T-cell (primary cell): ENCODE data around the gene SOD2. TPM values are rescaled to one million over a fixed set of nuclear protein-coding genes. Genes with fewer than 3 reads are reported as not detected.

Experiments used
- ATAC-seq, 4 experiments: fragments of 200-7000 bp in 3 of 4; fragments of 150-1000 bp in 1 of 4; cut with Tn5 transposase; replicated peaks in 1 of 4; 1 replicate in 3 of 4; 2 replicates in 1 of 4; pipeline ENCODE4 v1.10.0; 2021; ENCODE audit warnings: moderate library complexity in 3 of 4, mild to moderate bottlenecking in 2 of 4, moderate number of reproducible peaks in 1 of 4
- CTCF ChIA-PET, 2 donors: fragments of 300-600 bp; sonication (Branson Sonifier 250); formaldehyde crosslinking; loops; one replicate each; lab custom pipeline; 2022; ENCODE audit warnings: antibody characterized with exemption in 2 of 2; lab: Charles Lee
- POLR2A ChIA-PET, 2 donors: fragments of 300-600 bp; sonication (Branson Sonifier 250); formaldehyde crosslinking; loops; one replicate each; lab custom pipeline; 2022; ENCODE audit warnings: antibody characterized with exemption in 2 of 2; lab: Charles Lee
- DNase-seq, 35 experiments: peaks; one replicate each; pipeline versions ENCODE4 v3.0.0 to v3.0.0-alpha.2; 2013 to 2023
- H3K27ac ChIP-seq: one replicate; pipeline ENCODE4 v1.5.1; 2013; ENCODE audit warnings: low read length
- H3K27me3 ChIP-seq, 2 experiments: replicated peaks in 1 of 2; 1 replicate in 1 of 2; 2 replicates in 1 of 2; pipeline versions ENCODE4 v1.6.1 to v1.7.0; 2013; ENCODE audit warnings: low read length in 1 of 2, mixed read lengths in 1 of 2; ENCODE audit not compliant: control insufficient read depth in 2 of 2, insufficient read depth in 2 of 2; ENCODE audit errors: extremely low read depth in 1 of 2
- H3K36me3 ChIP-seq, 2 donors: 1 replicate in 1 of 2; 2 replicates in 1 of 2; pipeline versions ENCODE4 v1.6.1 to v1.7.0; 2013; ENCODE audit warnings: low read length in 1 of 2; ENCODE audit not compliant: control insufficient read depth in 2 of 2, insufficient read depth in 1 of 2; ENCODE audit errors: extremely low read depth in 1 of 2
- H3K4me1 ChIP-seq, 2 experiments: 1 replicate in 1 of 2; 2 replicates in 1 of 2; pipeline versions ENCODE4 v1.6.1 to v1.7.0; 2013; ENCODE audit warnings: low read length in 2 of 2, mixed read lengths in 1 of 2; ENCODE audit not compliant: insufficient read depth in 2 of 2, control insufficient read depth in 1 of 2; ENCODE audit errors: extremely low read depth in 1 of 2
- H3K4me3 ChIP-seq, 2 donors: 1 replicate in 1 of 2; 2 replicates in 1 of 2; pipeline versions ENCODE4 v1.5.1 to v1.7.0; 2013; ENCODE audit warnings: mild to moderate bottlenecking in 2 of 2, low read length in 1 of 2, moderate library complexity in 1 of 2; ENCODE audit not compliant: control insufficient read depth in 1 of 2; ENCODE audit errors: extremely low read depth in 1 of 2
- H3K9me3 ChIP-seq: 2 replicates; pipeline ENCODE4 v1.7.0; 2013
- H3K27ac Mint-ChIP-seq, 2 donors: one replicate each; pipeline ENCODE4 v1.8.0; 2020 to 2021; ENCODE audit warnings: mild to moderate bottlenecking in 2 of 2, mixed read lengths in 2 of 2
- H3K27me3 Mint-ChIP-seq, 2 donors: one replicate each; pipeline ENCODE4 v1.8.0; 2021 to 2022; ENCODE audit warnings: mixed read lengths in 2 of 2
- H3K36me3 Mint-ChIP-seq: one replicate; pipeline ENCODE4 v1.8.0; 2021; ENCODE audit warnings: mixed read lengths
- H3K4me1 Mint-ChIP-seq, 3 donors: one replicate each; pipeline ENCODE4 v1.8.0; 2020 to 2022; ENCODE audit warnings: mixed read lengths in 3 of 3, mild to moderate bottlenecking in 1 of 3
- H3K4me3 Mint-ChIP-seq, 3 donors: one replicate each; pipeline ENCODE4 v1.8.0; 2020 to 2022; ENCODE audit warnings: mild to moderate bottlenecking in 3 of 3, mixed read lengths in 3 of 3, moderate library complexity in 3 of 3
- H3K9me3 Mint-ChIP-seq, 3 donors: one replicate each; pipeline ENCODE4 v1.8.0; 2020 to 2022; ENCODE audit warnings: mixed read lengths in 3 of 3
- WGBS: methylation state at CpG from one replicate; pipeline ENCODE4 v1.1.5; 2013; ENCODE audit warnings: missing lambda C conversion rate; ENCODE audit not compliant: insufficient coverage; 5-methylcytosine and 5-hydroxymethylcytosine counted together
- total RNA-seq, 35 experiments: library from RNA in 6 of 35; stranded (reverse) in 6 of 35; fragments of 120-200 nt in 1 of 35; gene quantifications; one replicate each; pipeline versions ENCODE4 v1.2.1 to v1.2.4 and lab custom pipeline; 2013 to 2026

The SOD2 gene
- total RNA-seq, 5 donors from 2014 or later (not counting 1 experiment from before 2014, with no cell fraction given), result 81.2 to 143 (median 112) TPM

DNA sequence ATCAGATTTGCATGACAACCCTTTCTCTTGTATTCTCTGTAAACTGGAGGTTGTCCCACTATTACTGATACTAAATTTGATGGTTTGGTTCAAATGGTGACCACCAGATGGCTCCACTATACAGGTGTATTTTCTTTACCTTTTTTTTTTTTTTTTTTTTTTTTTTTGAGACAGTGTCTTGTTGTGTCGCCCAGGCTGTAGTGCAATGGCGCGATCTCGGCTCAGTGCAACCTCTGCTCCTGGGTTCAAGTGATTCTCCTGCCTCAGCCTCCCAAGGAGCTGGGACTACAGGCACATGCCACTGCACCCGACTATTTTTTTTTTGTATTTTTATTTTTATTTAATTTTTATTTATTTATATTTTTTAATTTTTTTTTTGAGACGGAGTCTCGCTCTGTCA, 27.7 kb upstream of the SOD2 start:
- peak in 29 of 35 experiments; percentile 3 to 84 (median 35) for DNase-seq
- POLR2A ChIA-PET, result no interaction called here
- H3K4me3 Mint-ChIP-seq, result no peak overlapping the region
- no peaks in the 10 kb centered on the region for H3K27me3 ChIP-seq
- H3K9me3 Mint-ChIP-seq, result peaks cover 0 to 9% (median 6%) of the 10 kb centered on the region in 3 donors
- peaks cover 3% of the 10 kb centered on the region for H3K9me3 ChIP-seq
- peaks cover 13% of the 10 kb centered on the region for H3K36me3 Mint-ChIP-seq
- H3K4me3 ChIP-seq, result no peak overlapping the region
- H3K4me1 Mint-ChIP-seq, result peaks cover 19 to 26% (median 24%) of the 10 kb centered on the region in 3 donors
- no peaks in the 10 kb centered on the region for H3K27me3 Mint-ChIP-seq
- H3K27ac Mint-ChIP-seq, result no peak overlapping the region
- 90% methylated on average over 2 of the region's 7 CpGs for WGBS
- no peak overlapping the region for H3K27ac ChIP-seq
- CTCF ChIA-PET, result interaction anchor here (0.6 to 1.7 kb wide), 20 partner anchors 8 to 1714 kb away, joined by 3 to 9 read pairs (median 4); partner anchors contain the start of genes ACAT2 (in 1 of the 2) and TCP1 (in 1 of the 2)
- peaks cover 3 to 6% of the 10 kb centered on the region in 2 experiments for H3K4me1 ChIP-seq
- ATAC-seq, result peak in 3 of 4 experiments; percentile 29 to 79 (median 53)
- H3K36me3 ChIP-seq, result no peaks in the 10 kb centered on the region

DNA sequence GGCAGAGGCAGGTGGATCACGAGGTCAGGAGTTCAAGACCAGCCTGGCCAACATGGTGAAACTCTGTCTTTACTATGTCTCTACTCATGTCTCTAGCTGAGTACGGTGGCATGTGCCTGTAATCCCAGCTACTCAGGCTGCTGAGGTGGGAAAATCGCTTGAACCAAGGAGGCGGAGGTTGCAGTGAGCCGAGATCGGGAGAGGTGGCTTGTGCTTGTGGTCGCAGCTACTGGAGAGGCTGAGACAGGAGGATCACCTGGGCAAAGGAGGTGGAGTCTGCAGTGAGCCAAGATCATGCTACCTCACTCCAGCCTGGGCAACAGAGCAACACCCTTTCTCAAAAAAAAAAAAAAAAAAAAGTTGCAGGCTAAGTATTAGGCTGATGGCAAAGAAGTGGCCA, 26.2 kb upstream of the SOD2 start:
- Mint-ChIP-seq H3K27ac (no peak overlapping the region), H3K27me3 (no peaks in the 10 kb centered on the region), H3K9me3 (peaks cover 0 to 9% (median 6%) of the 10 kb centered on the region in 3 donors), H3K4me3 (no peak overlapping the region), H3K4me1 (peaks cover 13 to 16% (median 13%) of the 10 kb centered on the region in 3 donors), H3K36me3 (peaks cover 13% of the 10 kb centered on the region)
- ChIA-PET POLR2A (interaction anchor here (0.6 to 0.7 kb wide), 3 partner anchors 24 to 248 kb away, joined by 3 to 11 read pairs (median 9); no protein-coding TSS in a partner anchor), CTCF (interaction anchor here (0.5 to 2.1 kb wide), 8 partner anchors 8 to 221 kb away, joined by 3 to 13 read pairs (median 4); partner anchors contain the start of gene WTAP (in 1 of the 2))
- DNase-seq (no peak), ATAC-seq (no peak)
- no peak overlapping the region for H3K4me3 ChIP-seq
- WGBS, result 82% methylated on average over 2 of the region's 7 CpGs
- H3K9me3 ChIP-seq, result peaks cover 3% of the 10 kb centered on the region
- H3K27me3 ChIP-seq, result no peaks in the 10 kb centered on the region
- no peak overlapping the region for H3K27ac ChIP-seq
- no peaks in the 10 kb centered on the region for H3K36me3 ChIP-seq
- peaks cover 0 to 2% of the 10 kb centered on the region in 2 experiments for H3K4me1 ChIP-seq

DNA sequence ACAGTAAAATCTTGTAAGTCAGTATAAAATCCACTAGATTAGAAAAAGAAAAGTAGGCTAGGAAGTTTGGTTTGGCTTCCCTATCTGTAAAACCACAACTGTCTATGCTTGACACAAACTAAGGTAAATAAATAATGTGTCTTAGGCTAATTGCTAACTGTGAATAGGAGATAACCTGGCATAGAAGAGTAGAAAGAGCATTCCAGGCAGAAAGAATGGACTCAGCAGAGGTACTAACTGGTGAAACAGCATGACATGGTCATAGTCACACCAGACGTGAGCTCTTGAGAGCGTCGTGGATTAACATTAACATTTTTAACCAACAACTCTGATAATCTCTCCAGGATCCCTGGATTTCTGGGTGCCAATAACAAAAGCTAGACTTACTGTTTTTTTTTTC, 25.6 kb upstream of the SOD2 start:
- H3K4me1 Mint-ChIP-seq, result peaks cover 10 to 12% (median 11%) of the 10 kb centered on the region in 3 donors
- ChIA-PET CTCF (interaction anchor here (0.5 to 2.1 kb wide), 9 partner anchors 9 to 734 kb away, joined by 3 to 13 read pairs (median 3); partner anchors contain the start of gene WTAP (in 1 of the 2)), POLR2A (no interaction called here)
- H3K4me3 ChIP-seq, result no peak overlapping the region
- DNase-seq (no peak), ATAC-seq (no peak)
- no peaks in the 10 kb centered on the region for H3K36me3 ChIP-seq
- H3K36me3 Mint-ChIP-seq, result peaks cover 11% of the 10 kb centered on the region
- peaks cover 3% of the 10 kb centered on the region for H3K9me3 ChIP-seq
- H3K27ac ChIP-seq, result no peak overlapping the region
- no peak overlapping the region for H3K27ac Mint-ChIP-seq
- H3K27me3 ChIP-seq, result no peaks in the 10 kb centered on the region
- no peak overlapping the region for H3K4me3 Mint-ChIP-seq
- H3K4me1 ChIP-seq, result peaks cover 0 to 2% of the 10 kb centered on the region in 2 experiments
- no peaks in the 10 kb centered on the region for H3K27me3 Mint-ChIP-seq
- WGBS, result 88% methylated on average over 3 of the region's 3 CpGs
- peaks cover 0 to 9% (median 6%) of the 10 kb centered on the region in 3 donors for H3K9me3 Mint-ChIP-seq

DNA sequence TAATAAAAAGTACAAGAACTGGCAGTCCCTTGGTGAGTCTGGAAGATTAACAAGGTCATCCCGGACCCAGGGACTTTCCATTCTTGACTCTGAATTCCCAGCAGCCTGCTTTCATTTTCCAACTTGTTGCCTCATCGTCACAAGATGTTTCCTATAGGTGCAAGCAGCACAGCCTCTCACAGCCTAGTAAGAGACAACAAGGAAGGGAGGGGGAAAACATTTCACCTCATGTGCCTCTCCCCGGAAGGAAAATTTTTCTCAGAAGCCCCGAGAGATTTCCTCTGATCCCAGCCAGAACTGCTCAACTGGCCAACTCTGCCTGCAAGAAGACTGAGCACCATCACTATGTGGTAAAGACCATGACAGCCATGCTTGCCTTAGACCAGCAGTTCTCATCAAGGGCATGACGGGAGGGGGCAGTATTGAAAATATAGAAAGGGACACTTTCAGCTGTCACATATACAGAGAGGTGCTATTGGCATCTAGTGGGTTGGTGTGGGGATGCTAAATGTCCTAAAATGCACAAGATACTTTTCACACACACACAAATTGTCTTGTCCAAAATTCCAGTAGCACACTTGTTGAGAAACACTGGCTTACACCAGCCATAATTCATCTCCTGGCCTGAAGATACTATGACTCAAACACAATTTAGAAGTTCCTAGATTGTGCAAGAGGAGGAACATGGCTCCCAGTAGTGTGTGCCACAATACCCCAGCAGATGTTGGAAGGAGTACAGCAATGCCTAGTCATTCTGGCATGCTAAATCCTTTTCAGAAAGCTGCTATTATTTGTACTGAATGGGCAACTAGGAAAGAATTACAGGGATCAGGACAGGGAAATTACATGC, 23.4 kb upstream of the SOD2 start:
- Mint-ChIP-seq H3K9me3 (no peaks in the 10 kb centered on the region), H3K27me3 (no peaks in the 10 kb centered on the region), H3K27ac (no peak overlapping the region), H3K4me1 (no peaks in the 10 kb centered on the region), H3K4me3 (no peak overlapping the region), H3K36me3 (no peaks in the 10 kb centered on the region)
- no peaks in the 10 kb centered on the region for H3K9me3 ChIP-seq
- DNase-seq (no peak), ATAC-seq (no peak)
- no peak overlapping the region for H3K4me3 ChIP-seq
- ChIA-PET POLR2A (interaction anchor here in 1 of 2 donors (0.6 kb wide), 1 partner anchor 19 kb away, joined by 3 read pairs; no protein-coding TSS in a partner anchor), CTCF (no interaction called here)
- H3K27ac ChIP-seq, result no peak overlapping the region
- H3K4me1 ChIP-seq, result peaks cover 0 to 2% of the 10 kb centered on the region in 2 experiments
- no peaks in the 10 kb centered on the region for H3K27me3 ChIP-seq
- H3K36me3 ChIP-seq, result no peaks in the 10 kb centered on the region
- no CpG with 5 or more reads among the region's 5 CpGs for whole genome bisulfite sequencing

DNA sequence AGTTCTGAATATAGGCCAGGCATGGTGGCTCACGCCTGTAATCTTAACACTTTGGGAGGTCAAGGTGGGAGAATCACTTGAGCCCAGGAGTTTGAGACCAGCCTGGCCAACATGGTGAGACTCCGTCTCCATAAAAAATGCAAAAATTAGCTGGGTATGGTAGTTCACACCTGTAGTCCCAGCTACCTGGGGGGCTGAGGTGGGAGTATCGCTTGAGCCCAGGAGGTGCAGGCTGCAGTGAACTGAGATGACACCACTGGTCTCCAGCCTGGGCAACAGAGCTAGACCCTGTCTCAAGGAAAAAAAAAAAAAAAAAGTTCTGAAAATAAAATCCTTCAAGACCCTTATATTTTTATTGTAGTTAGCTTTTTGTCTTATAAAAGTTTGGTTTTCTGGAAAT, 22.6 kb upstream of the SOD2 start:
- no peak for ATAC-seq
- no peak overlapping the region for H3K27ac Mint-ChIP-seq
- no peaks in the 10 kb centered on the region for H3K36me3 ChIP-seq
- H3K4me1 Mint-ChIP-seq, result no peaks in the 10 kb centered on the region
- H3K4me3 ChIP-seq, result no peak overlapping the region
- no peaks in the 10 kb centered on the region for H3K9me3 Mint-ChIP-seq
- ChIA-PET CTCF (no interaction called here), POLR2A (no interaction called here)
- DNase-seq, result no peak
- H3K4me1 ChIP-seq, result no peaks in the 10 kb centered on the region
- H3K9me3 ChIP-seq, result no peaks in the 10 kb centered on the region
- no peak overlapping the region for H3K4me3 Mint-ChIP-seq
- 100% methylated on average over 2 of the region's 3 CpGs for WGBS
- no peaks in the 10 kb centered on the region for H3K27me3 Mint-ChIP-seq
- H3K36me3 Mint-ChIP-seq, result no peaks in the 10 kb centered on the region
- H3K27ac ChIP-seq, result no peak overlapping the region
- H3K27me3 ChIP-seq, result no peaks in the 10 kb centered on the region

DNA sequence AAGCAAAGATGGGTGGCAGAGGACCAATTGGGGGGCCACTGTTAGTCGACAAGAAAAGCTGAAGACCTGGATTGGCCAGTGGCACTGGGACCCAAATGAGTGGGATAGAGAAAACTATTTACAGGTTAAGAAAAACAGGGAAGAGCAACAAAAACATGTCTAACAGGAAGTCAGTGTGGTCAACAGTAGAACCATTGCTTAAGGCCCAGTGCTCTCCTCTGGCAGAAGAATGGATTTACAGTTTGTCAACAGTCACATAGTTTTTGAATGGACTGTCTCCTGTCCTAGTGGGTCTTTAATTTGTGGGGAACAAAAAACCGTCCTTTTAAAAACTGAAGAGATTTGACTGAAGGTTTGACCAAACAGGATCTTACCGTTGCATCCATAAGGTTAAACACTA, 22.1 kb upstream of the SOD2 start:
- no peak for ATAC-seq
- POLR2A ChIA-PET, result no interaction called here
- DNase-seq, result no peak
- CTCF ChIA-PET, result no interaction called here
- Histone ChIP-seq H3K4me1 (no peaks in the 10 kb centered on the region), H3K27me3 (no peaks in the 10 kb centered on the region), H3K36me3 (no peaks in the 10 kb centered on the region), H3K4me3 (no peak overlapping the region), H3K9me3 (no peaks in the 10 kb centered on the region), H3K27ac (no peak overlapping the region)
- no peaks in the 10 kb centered on the region for H3K27me3 Mint-ChIP-seq
- no peaks in the 10 kb centered on the region for H3K4me1 Mint-ChIP-seq
- 86% methylated on average over 2 of the region's 3 CpGs for WGBS
- no peaks in the 10 kb centered on the region for H3K36me3 Mint-ChIP-seq
- no peaks in the 10 kb centered on the region for H3K9me3 Mint-ChIP-seq
- H3K4me3 Mint-ChIP-seq, result no peak overlapping the region
- H3K27ac Mint-ChIP-seq, result no peak overlapping the region
